GM12872 (cell line): ENCODE data around the gene TCERG1.
A peak's percentile ranks its signal among the peaks of the same experiment; 100 is the strongest.

Source experiments
- CTCF ChIP-seq: IDR thresholded peaks from 3 replicates; pipeline ENCODE4 v1.5.1; 2011; ENCODE audit warnings: low read depth, mild to moderate bottlenecking, low read length, moderate library complexity; ENCODE audit not compliant: insufficient read depth

Gene TCERG1

DNA sequence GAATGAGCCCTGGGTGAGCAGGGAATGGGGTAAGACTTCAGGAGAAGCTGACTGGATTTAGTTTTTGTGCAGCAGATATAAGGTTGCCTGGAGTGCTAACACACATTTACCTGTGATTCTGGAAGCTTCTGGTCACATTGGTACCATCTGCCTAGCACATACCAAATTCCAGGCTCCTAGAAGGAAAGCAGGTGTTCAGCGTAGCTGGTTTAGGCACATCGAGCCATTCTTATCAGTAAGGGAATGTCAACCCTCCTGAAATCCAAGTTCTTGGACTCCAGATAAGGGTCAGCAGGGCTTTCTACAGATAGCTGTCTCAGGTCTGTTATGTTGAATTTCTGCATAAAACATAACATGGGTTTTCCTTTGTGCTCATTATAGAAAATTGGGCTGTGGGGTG, 10.3 kb downstream of the TCERG1 start:
- no peak for TF ChIP-seq CTCF

DNA sequence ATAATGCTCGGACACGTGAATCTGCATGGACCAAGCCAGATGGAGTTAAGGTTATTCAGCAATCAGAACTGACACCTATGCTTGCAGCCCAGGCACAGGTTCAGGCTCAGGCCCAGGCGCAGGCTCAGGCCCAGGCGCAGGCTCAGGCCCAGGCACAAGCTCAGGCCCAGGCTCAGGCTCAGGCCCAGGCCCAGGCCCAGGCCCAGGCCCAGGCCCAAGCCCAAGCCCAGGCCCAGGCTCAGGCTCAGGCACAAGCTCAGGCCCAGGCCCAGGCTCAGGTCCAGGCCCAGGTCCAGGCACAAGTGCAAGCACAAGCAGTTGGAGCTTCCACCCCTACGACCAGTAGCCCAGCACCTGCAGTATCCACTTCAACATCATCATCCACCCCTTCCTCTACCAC, 11.8 kb downstream of the TCERG1 start:
- TF ChIP-seq CTCF = no peak

DNA sequence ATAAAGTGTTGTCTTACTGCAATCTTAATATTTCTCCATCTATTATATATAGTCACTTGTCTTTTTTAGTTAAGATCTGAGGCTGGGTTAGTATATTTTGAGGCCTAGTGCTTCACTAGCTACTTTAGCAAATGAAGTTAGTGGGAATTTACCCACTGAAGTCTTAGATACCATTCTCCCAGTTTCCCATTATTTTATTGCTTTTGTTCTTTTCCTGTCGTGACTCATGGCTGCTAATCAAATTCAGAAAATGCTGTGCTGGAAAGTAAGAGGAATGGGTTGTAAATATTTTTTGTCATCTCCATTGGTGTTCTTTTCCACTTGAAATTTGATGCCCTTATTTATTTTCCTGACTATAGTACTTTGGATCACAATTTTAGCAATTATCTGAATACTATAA, 14.2 kb downstream of the TCERG1 start:
- TF ChIP-seq CTCF = no peak

DNA sequence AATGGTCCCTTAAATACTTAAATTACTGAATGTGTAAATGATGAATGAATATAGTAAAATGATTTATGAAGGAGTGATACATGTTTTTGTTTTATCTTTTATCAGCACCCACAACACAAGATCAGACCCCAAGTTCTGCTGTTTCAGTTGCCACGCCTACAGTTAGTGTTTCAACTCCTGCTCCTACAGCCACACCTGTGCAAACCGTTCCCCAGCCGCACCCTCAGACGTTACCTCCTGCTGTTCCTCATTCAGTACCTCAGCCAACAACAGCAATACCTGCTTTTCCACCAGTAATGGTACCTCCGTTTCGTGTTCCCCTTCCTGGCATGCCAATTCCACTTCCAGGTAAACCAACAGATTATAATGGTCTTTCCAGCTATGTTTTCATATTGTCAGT, 16.3 kb downstream of the TCERG1 start:
- TF ChIP-seq CTCF = no peak

- peak; percentile 26; the same call in 1 of the 3 replicates for TF ChIP-seq CTCF
Measured at GRCh38 chr5:146466521-146467349, 19.6 kb downstream of the TCERG1 start.

DNA sequence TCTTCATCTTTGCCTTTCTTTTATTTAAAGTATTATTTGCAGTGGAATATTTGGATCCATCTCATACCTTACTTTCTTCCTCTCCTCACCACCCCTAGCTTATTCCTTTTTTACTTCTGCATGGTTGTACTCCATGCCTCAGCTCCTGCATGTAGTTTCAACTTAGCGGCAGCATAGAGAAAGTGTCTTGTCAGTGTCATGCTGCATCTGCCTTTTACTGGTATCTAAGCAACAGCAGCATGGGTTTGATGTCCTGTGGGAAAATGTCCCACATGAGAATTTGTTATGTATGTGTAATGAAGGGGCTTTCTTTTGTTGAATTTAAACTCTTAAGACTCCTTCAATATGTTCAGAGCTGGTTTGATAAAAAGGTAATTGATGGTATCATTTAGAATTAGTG, 20.6 kb downstream of the TCERG1 start:
- no peak for TF ChIP-seq CTCF

- TF ChIP-seq CTCF = no peak
Measured at GRCh38 chr5:146474065-146474464, 26.9 kb downstream of the TCERG1 start.
